PC-3 (cell line): ENCODE results near the gene MAPK7.

Experiments
- CTCF ChIP-seq: fragments of 300-600 bp; sonication (generic); conservative IDR thresholded peaks from 2 replicates; pipeline ENCODE4 v1.5.1; 2017; ENCODE audit warnings: antibody characterized with exemption, low read depth, mild to moderate bottlenecking, low read length
- EZH2 ChIP-seq: fragments of 300-600 bp; sonication (generic); IDR thresholded peaks from one replicate; pipeline ENCODE4 v1.6.1; 2017; ENCODE audit warnings: antibody characterized with exemption, mild to moderate bottlenecking, low read length; ENCODE audit not compliant: unreplicated experiment
- EZH2phosphoT487 ChIP-seq: fragments of 300-600 bp; sonication (generic); IDR thresholded peaks from 2 replicates; pipeline ENCODE4 v1.6.1; 2018; ENCODE audit warnings: mild to moderate bottlenecking, antibody characterized with exemption, low read length, borderline replicate concordance

GRCh38 chr17:19341641-19342610 is 36.4 kb upstream of the MAPK7 start:
- TF ChIP-seq CTCF: no peak
- no peak for TF ChIP-seq EZH2
- no peak for TF ChIP-seq EZH2phosphoT487
